ENCODE data around the gene MRPS27. TPM values are rescaled to one million over a fixed set of nuclear protein-coding genes. Genes with fewer than 3 reads are reported as not detected.

The MRPS27 gene
- total and polyA plus RNA-seq, 9 of the 15 experiments (the other 6 are each of a cell fraction or from before 2014, with no cell fraction given) = 73.6 to 144 (median 106) TPM

DNA sequence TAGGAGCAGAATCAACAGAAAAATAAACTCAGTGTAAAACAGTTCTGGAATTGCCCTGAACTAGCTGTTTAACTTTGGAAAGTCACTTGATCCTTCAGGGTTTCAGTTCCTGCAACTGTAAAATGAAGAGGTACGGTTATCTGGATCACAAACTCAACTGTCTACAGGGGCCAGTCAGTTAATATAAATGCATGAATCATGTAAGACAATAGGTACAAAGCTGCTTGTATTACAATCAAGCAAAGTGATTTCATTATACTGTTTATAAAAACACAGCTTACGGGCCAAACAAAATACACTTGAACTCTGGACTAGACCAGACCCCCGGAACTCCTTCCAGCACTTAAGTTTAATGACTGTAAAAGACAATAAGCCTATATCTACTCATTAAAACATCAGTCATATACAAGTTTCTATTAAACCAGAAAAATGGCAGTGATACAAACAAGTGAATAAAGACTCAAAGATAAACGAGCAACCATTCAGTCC, 73.0 kb downstream of the MRPS27 start (continued):
- TF ChIP-seq, protein P1, sequence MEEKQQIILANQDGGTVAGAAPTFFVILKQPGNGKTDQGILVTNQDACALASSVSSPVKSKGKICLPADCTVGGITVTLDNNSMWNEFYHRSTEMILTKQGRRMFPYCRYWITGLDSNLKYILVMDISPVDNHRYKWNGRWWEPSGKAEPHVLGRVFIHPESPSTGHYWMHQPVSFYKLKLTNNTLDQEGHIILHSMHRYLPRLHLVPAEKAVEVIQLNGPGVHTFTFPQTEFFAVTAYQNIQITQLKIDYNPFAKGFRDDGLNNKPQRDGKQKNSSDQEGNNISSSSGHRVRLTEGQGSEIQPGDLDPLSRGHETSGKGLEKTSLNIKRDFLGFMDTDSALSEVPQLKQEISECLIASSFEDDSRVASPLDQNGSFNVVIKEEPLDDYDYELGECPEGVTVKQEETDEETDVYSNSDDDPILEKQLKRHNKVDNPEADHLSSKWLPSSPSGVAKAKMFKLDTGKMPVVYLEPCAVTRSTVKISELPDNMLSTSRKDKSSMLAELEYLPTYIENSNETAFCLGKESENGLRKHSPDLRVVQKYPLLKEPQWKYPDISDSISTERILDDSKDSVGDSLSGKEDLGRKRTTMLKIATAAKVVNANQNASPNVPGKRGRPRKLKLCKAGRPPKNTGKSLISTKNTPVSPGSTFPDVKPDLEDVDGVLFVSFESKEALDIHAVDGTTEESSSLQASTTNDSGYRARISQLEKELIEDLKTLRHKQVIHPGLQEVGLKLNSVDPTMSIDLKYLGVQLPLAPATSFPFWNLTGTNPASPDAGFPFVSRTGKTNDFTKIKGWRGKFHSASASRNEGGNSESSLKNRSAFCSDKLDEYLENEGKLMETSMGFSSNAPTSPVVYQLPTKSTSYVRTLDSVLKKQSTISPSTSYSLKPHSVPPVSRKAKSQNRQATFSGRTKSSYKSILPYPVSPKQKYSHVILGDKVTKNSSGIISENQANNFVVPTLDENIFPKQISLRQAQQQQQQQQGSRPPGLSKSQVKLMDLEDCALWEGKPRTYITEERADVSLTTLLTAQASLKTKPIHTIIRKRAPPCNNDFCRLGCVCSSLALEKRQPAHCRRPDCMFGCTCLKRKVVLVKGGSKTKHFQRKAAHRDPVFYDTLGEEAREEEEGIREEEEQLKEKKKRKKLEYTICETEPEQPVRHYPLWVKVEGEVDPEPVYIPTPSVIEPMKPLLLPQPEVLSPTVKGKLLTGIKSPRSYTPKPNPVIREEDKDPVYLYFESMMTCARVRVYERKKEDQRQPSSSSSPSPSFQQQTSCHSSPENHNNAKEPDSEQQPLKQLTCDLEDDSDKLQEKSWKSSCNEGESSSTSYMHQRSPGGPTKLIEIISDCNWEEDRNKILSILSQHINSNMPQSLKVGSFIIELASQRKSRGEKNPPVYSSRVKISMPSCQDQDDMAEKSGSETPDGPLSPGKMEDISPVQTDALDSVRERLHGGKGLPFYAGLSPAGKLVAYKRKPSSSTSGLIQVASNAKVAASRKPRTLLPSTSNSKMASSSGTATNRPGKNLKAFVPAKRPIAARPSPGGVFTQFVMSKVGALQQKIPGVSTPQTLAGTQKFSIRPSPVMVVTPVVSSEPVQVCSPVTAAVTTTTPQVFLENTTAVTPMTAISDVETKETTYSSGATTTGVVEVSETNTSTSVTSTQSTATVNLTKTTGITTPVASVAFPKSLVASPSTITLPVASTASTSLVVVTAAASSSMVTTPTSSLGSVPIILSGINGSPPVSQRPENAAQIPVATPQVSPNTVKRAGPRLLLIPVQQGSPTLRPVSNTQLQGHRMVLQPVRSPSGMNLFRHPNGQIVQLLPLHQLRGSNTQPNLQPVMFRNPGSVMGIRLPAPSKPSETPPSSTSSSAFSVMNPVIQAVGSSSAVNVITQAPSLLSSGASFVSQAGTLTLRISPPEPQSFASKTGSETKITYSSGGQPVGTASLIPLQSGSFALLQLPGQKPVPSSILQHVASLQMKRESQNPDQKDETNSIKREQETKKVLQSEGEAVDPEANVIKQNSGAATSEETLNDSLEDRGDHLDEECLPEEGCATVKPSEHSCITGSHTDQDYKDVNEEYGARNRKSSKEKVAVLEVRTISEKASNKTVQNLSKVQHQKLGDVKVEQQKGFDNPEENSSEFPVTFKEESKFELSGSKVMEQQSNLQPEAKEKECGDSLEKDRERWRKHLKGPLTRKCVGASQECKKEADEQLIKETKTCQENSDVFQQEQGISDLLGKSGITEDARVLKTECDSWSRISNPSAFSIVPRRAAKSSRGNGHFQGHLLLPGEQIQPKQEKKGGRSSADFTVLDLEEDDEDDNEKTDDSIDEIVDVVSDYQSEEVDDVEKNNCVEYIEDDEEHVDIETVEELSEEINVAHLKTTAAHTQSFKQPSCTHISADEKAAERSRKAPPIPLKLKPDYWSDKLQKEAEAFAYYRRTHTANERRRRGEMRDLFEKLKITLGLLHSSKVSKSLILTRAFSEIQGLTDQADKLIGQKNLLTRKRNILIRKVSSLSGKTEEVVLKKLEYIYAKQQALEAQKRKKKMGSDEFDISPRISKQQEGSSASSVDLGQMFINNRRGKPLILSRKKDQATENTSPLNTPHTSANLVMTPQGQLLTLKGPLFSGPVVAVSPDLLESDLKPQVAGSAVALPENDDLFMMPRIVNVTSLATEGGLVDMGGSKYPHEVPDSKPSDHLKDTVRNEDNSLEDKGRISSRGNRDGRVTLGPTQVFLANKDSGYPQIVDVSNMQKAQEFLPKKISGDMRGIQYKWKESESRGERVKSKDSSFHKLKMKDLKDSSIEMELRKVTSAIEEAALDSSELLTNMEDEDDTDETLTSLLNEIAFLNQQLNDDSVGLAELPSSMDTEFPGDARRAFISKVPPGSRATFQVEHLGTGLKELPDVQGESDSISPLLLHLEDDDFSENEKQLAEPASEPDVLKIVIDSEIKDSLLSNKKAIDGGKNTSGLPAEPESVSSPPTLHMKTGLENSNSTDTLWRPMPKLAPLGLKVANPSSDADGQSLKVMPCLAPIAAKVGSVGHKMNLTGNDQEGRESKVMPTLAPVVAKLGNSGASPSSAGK (IDR thresholded peaks at IDR 0.05) = no peak
- TF ChIP-seq ZNF586 (CRISPR knock-in tag; conservative IDR thresholded peaks at IDR 0.05) (no peak), ZNF785 (CRISPR knock-in tag; IDR thresholded peaks at IDR 0.05) (no peak), PPARD (CRISPR knock-in tag; IDR thresholded peaks at IDR 0.05) (no peak), HLTF (IDR thresholded peaks at IDR 0.05) (no peak), FOXA1 (IDR thresholded peaks at IDR 0.05; ENCODE audit: borderline replicate concordance) (no peak), RBM39 (optimal IDR thresholded peaks at IDR 0.05; ENCODE audit: low read depth, low read length) (no peak), NBN (IDR thresholded peaks at IDR 0.05; ENCODE audit: low read depth) (no peak), CHD4 (IDR thresholded peaks at IDR 0.05; ENCODE audit: insufficient read depth, insufficient replicate concordance, low read depth, low read length, poor library complexity, severe bottlenecking) (no peak)
- TF ChIP-seq, protein P2, sequence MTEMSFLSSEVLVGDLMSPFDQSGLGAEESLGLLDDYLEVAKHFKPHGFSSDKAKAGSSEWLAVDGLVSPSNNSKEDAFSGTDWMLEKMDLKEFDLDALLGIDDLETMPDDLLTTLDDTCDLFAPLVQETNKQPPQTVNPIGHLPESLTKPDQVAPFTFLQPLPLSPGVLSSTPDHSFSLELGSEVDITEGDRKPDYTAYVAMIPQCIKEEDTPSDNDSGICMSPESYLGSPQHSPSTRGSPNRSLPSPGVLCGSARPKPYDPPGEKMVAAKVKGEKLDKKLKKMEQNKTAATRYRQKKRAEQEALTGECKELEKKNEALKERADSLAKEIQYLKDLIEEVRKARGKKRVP (CRISPR knock-in tag; IDR thresholded peaks at IDR 0.05) = no peak
- TF ChIP-seq, protein P3, sequence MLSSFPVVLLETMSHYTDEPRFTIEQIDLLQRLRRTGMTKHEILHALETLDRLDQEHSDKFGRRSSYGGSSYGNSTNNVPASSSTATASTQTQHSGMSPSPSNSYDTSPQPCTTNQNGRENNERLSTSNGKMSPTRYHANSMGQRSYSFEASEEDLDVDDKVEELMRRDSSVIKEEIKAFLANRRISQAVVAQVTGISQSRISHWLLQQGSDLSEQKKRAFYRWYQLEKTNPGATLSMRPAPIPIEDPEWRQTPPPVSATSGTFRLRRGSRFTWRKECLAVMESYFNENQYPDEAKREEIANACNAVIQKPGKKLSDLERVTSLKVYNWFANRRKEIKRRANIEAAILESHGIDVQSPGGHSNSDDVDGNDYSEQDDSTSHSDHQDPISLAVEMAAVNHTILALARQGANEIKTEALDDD (IDR thresholded peaks at IDR 0.05) = peak; percentile 45; the same call in 1 of the 2 replicates
